IPS DF 6.9 (cell line): ENCODE measurements around the gene IFI30.

Source experiments
- DNase-seq: peaks from one replicate; pipeline ENCODE4 v3.0.0-alpha.2; 2013; ENCODE audit warnings: low read depth, low spot score
- H3K27ac ChIP-seq: one replicate; pipeline ENCODE4 v1.5.1; 2013; ENCODE audit warnings: low read length, control low read depth
- H3K27me3 ChIP-seq: 2 replicates; pipeline ENCODE4 v1.6.1; 2013; ENCODE audit warnings: mild to moderate bottlenecking, low read length; ENCODE audit not compliant: control insufficient read depth, insufficient read depth
- H3K36me3 ChIP-seq: 2 replicates; pipeline ENCODE4 v1.6.1; 2013; ENCODE audit warnings: low read length; ENCODE audit not compliant: control insufficient read depth, insufficient read depth
- H3K4me1 ChIP-seq: 2 replicates; pipeline ENCODE4 v1.6.1; 2013; ENCODE audit warnings: low read length; ENCODE audit not compliant: control insufficient read depth, insufficient read depth
- H3K4me3 ChIP-seq: 2 replicates; pipeline ENCODE4 v1.5.1; 2013; ENCODE audit warnings: mild to moderate bottlenecking, low read length
- H3K9me3 ChIP-seq: 2 replicates; pipeline ENCODE4 v1.6.1; 2013; ENCODE audit warnings: low read length, inconsistent platforms; ENCODE audit not compliant: control insufficient read depth, insufficient read depth
- WGBS: extraction: QIAGEN DNeasy Blood & Tissue Kit; methylation state at CpG from one replicate; pipeline ENCODE4 v1.1.7; 2013; ENCODE audit warnings: mixed read lengths, missing lambda C conversion rate; ENCODE audit not compliant: insufficient read length, insufficient coverage; 5-methylcytosine and 5-hydroxymethylcytosine counted together

IFI30 gene

DNA sequence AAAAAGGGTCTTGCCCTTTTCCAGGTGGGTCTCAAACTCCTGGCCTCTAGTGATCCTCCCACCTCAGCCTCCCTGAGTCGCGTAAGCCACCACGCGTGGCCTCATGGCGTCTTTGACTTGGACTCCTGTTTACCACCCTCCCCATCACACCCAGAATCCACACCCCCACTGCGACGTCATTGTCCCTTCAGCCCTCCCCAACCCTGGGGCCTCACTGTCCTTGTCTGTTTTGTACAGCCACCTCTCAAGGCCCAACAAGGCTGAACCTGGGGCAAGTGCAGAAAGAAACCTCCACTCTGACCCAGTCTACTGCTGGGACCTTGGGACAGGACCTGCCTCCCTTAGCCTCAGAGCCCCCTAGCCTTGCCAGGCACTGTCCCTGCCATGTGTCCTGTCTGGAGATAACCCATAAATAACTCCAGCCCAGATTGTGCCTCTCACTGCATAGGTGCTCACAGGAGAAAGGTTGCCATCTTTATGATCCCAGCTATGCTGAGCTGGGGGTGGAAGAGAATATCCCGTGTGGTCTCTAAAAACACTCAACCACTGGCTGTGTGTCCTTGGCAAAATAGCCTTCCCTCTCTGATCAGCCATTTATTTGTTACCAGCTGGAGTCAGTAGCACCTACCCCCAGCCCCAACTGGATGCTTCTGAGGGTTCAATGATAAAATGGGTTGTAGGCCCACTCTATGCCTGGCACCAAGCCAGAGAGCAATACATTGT lies 1.8 kb upstream of the IFI30 start:
- Histone ChIP-seq H3K27me3 (no peaks in the 10 kb centered on the region), H3K4me3 (no peak overlapping the region), H3K36me3 (peaks cover 13% of the 10 kb centered on the region), H3K27ac (no peak overlapping the region), H3K4me1 (peaks cover 4% of the 10 kb centered on the region), H3K9me3 (no peaks in the 10 kb centered on the region)
- no peak for DNase-seq
- WGBS, result no CpG with 5 or more reads among the region's 8 CpGs

DNA sequence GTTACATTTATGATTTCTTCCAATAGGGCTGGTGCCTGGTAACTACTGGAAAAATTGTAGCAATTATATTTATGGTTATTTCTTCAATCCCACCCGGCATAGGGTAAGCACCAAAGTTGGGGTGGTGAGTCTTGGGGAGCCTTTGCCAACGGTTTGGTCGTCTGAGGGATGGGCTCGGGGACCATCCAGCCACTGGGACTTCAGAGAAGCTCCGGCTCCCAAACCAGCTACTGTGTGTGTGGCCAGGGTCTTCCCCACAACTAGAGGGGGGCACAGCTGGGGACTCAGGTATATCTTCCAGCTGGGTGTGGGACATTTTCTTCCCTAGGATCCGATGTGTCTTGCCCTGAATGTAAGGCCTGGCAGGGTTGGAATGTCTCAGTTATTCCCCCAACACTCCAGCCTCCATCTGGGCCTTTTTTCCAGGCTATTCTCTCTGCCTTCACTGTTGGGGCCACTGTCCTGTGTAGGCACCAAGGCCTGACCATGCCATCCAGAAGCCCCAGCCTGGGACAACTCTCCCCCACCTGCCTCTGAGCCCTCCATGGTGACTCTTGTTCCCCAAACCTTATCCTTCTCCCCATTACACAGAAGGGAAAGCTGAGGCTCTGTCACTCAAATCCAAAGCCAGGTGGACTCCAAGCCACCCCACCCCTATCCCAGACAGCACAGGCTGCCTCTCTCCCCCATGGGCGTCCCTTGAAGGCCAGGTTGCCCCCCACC lies 1.1 kb upstream of the IFI30 start:
- peaks cover 10% of the 10 kb centered on the region for H3K36me3 ChIP-seq
- no peak overlapping the region for H3K4me3 ChIP-seq
- no peaks in the 10 kb centered on the region for H3K27me3 ChIP-seq
- H3K4me1 ChIP-seq, result peaks cover 4% of the 10 kb centered on the region
- H3K9me3 ChIP-seq, result no peaks in the 10 kb centered on the region
- no CpG with 5 or more reads among the region's 7 CpGs for WGBS
- DNase-seq, result no peak
- no peak overlapping the region for H3K27ac ChIP-seq

DNA sequence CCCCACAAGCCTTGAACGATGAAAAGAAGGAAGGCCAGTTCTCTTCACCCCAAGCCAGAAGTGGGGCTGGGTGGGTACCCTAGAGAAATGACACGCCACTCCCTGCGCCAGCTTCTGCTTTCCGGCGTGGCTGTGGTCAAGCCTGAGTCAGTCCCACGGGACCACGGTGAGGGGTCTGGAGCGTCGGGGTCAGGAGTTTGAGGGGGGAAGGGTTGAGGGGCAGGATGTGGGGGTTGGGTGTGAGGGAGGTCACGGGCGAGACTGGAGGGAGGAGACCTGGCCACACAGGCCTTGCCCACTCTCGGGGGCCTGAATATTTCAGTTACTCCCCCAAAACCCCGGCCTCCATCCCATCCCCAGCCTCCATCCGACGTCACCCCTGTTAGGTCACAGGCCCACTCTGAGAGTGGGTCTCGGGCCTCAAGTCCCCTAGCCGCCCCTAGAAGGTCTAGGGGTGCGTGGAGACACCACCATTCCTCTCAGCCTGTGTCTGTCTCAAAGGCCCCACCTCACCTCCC lies 500 bp upstream of the IFI30 start:
- WGBS, result no CpG with 5 or more reads among the region's 18 CpGs
- Histone ChIP-seq H3K4me3 (peak overlapping the region; percentile 54; the same call in 1 of the 2 replicates), H3K27ac (no peak overlapping the region), H3K9me3 (no peaks in the 10 kb centered on the region), H3K4me1 (peaks cover 4% of the 10 kb centered on the region), H3K27me3 (no peaks in the 10 kb centered on the region), H3K36me3 (peaks cover 10% of the 10 kb centered on the region)
- no peak for DNase-seq

DNA sequence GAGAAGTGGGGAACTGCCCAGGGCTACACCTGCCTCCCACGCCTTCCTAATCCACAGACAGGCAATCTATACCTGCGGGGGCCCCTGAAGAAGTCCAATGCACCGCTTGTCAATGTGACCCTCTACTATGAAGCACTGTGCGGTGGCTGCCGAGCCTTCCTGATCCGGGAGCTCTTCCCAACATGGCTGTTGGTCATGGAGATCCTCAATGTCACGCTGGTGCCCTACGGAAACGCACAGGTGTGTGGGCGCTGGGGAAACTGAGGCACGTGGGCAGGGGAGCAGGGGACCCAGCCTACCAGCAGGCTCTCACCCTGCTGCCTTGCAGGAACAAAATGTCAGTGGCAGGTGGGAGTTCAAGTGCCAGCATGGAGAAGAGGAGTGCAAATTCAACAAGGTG lies 1.4 kb downstream of the IFI30 start:
- H3K27ac ChIP-seq, result no peak overlapping the region
- WGBS, result no CpG with 5 or more reads among the region's 11 CpGs
- H3K36me3 ChIP-seq, result no peaks in the 10 kb centered on the region
- H3K4me3 ChIP-seq, result no peak overlapping the region
- no peak for DNase-seq
- no peaks in the 10 kb centered on the region for H3K9me3 ChIP-seq
- H3K27me3 ChIP-seq, result no peaks in the 10 kb centered on the region
- H3K4me1 ChIP-seq, result peaks cover 4% of the 10 kb centered on the region

DNA sequence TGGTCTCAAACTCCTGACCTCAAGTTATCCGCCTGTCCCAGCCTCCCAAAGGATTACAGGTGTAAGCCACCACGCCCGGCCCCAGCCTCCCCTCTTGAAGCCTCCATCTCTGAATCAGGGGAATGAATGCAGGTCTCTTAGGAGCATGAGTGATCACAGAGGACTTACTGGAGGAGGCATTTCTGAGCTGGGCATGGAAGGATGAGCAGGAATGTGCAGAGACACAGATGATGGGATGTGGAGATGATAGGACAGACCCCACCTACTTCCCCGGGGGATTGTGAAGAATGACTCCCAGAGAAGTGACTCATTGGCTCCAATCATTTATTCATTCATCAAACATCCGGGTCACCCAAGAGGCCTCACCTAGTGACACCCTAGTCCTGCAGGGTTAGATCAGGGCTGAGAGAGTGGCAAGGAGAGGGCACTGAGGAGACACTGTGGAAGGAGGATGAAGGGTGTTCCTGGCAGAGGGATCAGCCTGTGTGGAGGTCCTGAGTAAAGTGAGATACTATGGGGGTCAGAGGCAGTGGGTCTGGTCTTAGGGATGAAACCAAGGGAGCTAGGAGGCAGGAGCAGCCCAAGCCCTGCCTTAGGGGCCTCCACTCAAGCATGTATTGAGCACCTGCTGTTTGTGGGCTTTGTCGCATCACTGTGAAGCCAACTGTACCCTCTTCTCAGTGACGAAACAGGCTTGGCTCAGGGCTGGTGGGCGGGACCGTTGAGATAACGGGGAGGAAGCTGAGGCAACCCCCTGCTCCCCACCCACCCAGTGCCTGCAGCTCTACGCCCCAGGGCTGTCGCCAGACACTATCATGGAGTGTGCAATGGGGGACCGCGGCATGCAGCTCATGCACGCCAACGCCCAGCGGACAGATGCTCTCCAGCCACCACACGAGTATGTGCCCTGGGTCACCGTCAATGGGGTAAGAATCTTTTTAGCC lies 3.0 kb downstream of the IFI30 start:
- Histone ChIP-seq H3K4me3 (no peak overlapping the region), H3K4me1 (peaks cover 4% of the 10 kb centered on the region), H3K27me3 (no peaks in the 10 kb centered on the region), H3K27ac (no peak overlapping the region), H3K9me3 (no peaks in the 10 kb centered on the region), H3K36me3 (no peaks in the 10 kb centered on the region)
- no peak for DNase-seq
- no CpG with 5 or more reads among the region's 19 CpGs for WGBS

DNA sequence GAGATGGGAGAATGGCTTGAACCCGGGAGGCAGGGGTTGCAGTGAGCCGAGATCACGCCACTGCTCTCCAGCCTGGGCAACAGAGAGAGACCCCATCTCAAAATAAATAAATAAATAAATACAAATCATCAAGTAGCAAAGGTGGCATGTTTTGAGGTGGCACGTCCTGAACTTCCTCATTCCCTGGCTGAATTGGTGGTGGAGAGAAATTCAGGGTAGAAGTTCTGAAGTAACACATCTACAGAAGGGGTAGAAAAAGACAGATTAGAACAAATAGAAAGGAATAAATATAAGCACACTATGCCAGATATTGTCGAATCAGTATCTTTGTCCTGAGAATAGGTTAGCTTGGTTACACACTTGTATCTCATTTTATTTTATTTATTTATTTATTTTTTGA lies 6.3 kb downstream of the IFI30 start:
- no peaks in the 10 kb centered on the region for H3K4me1 ChIP-seq
- H3K9me3 ChIP-seq, result no peaks in the 10 kb centered on the region
- no peak overlapping the region for H3K27ac ChIP-seq
- H3K36me3 ChIP-seq, result no peaks in the 10 kb centered on the region
- no peak for DNase-seq
- H3K4me3 ChIP-seq, result no peak overlapping the region
- H3K27me3 ChIP-seq, result no peaks in the 10 kb centered on the region
- no CpG with 5 or more reads among the region's 5 CpGs for WGBS

DNA sequence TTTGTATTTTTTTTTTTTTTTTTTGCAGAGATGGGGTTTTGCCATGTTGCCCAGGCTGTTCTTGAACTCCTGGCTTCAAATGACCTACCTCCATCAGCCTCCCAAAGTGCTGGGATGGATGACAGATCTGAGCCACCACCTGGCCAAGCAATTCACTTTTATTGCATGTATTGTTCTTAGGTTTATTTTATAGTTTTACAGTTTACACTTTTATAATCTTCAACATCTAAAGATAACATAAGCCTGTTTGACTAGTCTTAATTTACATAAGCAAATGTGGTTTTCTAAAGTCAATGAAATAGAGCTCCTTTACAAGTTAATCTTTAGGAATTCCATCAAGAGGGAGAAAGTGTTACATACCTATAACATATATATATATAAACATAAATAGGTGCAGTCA lies 9.9 kb downstream of the IFI30 start:
- Histone ChIP-seq H3K36me3 (no peaks in the 10 kb centered on the region), H3K9me3 (no peaks in the 10 kb centered on the region), H3K4me3 (no peak overlapping the region), H3K27me3 (no peaks in the 10 kb centered on the region), H3K27ac (no peak overlapping the region), H3K4me1 (peaks cover 2% of the 10 kb centered on the region; the same call in 1 of the 2 replicates)
- no peak for DNase-seq

DNA sequence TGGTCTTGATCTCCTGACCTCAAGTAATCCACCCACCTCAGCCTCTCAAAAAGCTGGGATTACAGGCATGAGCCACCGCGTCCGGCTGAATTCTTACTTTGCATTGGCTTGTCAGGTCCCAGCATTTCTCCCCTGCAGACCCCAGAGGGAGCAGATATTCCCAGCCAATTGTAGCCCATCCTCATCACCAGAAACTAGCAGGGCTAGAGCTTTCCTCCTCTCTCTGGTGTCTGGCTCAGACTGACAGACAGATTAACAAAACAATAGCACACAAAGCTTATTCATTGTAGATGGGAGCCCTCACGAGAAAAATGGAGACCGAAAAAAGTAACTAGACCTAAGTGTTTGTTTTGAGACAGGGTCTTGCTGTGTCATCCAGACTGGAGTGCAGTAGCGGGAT lies 11.9 kb downstream of the IFI30 start:
- no CpG with 5 or more reads among the region's 6 CpGs for WGBS
- Histone ChIP-seq H3K27me3 (no peaks in the 10 kb centered on the region), H3K4me3 (no peak overlapping the region), H3K27ac (no peak overlapping the region), H3K9me3 (no peaks in the 10 kb centered on the region), H3K4me1 (peaks cover 2% of the 10 kb centered on the region; the same call in 1 of the 2 replicates), H3K36me3 (no peaks in the 10 kb centered on the region)
- no peak for DNase-seq

DNA sequence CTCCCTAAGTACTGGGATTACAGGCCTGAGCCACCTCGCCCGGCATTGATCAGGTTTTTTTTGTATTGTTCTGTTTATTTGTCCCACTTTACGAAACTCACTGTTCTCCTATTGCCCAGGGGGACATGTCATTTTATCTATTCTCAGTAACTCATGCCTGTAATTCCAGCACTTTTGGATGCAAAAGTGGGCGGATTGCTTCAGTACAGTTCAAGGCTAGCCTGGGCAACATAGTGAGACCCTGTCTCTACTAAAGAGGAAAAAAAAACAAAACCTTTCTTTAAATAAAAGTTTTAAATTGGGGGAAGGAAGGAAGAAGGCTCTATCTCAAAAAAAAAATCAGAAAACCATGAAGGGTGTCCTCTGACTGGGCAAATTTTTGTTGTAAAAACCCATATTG lies 16.7 kb downstream of the IFI30 start:
- Histone ChIP-seq H3K4me3 (no peak overlapping the region), H3K9me3 (no peaks in the 10 kb centered on the region), H3K27me3 (no peaks in the 10 kb centered on the region), H3K36me3 (no peaks in the 10 kb centered on the region), H3K4me1 (peaks cover 3% of the 10 kb centered on the region; the same call in 1 of the 2 replicates), H3K27ac (no peak overlapping the region)
- no CpG with 5 or more reads among the region's 4 CpGs for WGBS
- DNase-seq, result no peak

DNA sequence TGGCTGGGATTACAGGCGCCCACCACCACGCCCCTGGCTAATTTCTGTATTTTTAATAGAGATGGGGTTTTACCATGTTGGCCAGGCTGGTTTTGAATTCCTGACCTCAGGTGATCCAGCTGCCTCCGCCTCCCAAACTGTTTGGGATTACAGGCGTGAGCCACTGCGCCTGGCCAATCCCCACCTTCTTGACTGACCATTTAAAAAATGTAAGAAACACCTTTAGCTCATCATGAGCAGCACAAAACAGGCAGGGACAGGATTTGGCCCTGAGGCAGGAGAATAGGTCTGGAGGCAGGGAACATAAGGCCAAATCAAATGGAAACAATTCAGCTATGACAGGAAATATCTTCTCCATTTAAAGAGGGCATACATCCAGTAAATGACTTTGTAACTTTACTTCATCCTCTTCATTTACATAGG lies 18.0 kb downstream of the IFI30 start:
- WGBS, result no CpG with 5 or more reads among the region's 5 CpGs
- Histone ChIP-seq H3K4me1 (peaks cover 2% of the 10 kb centered on the region), H3K36me3 (0 out of 2 replicates have a peak, but pooled peaks cover 2% of the 10 kb centered on the region), H3K27ac (no peak overlapping the region), H3K27me3 (no peaks in the 10 kb centered on the region), H3K9me3 (no peaks in the 10 kb centered on the region), H3K4me3 (no peak overlapping the region)
- DNase-seq, result no peak
